ENCODE data around the gene KDELR1. TPM values are rescaled to one million over a fixed set of nuclear protein-coding genes. Genes with fewer than 3 reads are reported as not detected.

KDELR1 gene
- total RNA-seq, 1 experiment from 2014 or later = 200 TPM

- H3K9me3 ChIP-seq (ENCODE audit: low read depth, low read length, poor library complexity, severe bottlenecking) = no peaks in the 10 kb centered on the region
- H3K4me1 ChIP-seq (ENCODE audit: insufficient read depth, low read length, poor library complexity, severe bottlenecking) = peaks cover 10% of the 10 kb centered on the region
- POLR2A ChIA-PET (ENCODE audit: low non-redundant PET) = no interaction called here
- intact Hi-C loops (cut with micrococcal nuclease; ENCODE audit: unreplicated experiment) = no loop called here
- CTCF ChIA-PET = interaction anchor here (0.6 to 1.0 kb wide), 2 partner anchors 28 to 32 kb away, joined by 3 read pairs; partner anchors contain the start of gene KDELR1
- no peaks in the 10 kb centered on the region for H3K27me3 ChIP-seq (replicated peaks; ENCODE audit: insufficient read depth, low read depth, low read length, poor library complexity)
- TF ChIP-seq EZH2 (IDR thresholded peaks at IDR 0.05; ENCODE audit: borderline replicate concordance, low read depth, low read length, poor library complexity, severe bottlenecking) = no peak
- TF ChIP-seq, protein P1, sequence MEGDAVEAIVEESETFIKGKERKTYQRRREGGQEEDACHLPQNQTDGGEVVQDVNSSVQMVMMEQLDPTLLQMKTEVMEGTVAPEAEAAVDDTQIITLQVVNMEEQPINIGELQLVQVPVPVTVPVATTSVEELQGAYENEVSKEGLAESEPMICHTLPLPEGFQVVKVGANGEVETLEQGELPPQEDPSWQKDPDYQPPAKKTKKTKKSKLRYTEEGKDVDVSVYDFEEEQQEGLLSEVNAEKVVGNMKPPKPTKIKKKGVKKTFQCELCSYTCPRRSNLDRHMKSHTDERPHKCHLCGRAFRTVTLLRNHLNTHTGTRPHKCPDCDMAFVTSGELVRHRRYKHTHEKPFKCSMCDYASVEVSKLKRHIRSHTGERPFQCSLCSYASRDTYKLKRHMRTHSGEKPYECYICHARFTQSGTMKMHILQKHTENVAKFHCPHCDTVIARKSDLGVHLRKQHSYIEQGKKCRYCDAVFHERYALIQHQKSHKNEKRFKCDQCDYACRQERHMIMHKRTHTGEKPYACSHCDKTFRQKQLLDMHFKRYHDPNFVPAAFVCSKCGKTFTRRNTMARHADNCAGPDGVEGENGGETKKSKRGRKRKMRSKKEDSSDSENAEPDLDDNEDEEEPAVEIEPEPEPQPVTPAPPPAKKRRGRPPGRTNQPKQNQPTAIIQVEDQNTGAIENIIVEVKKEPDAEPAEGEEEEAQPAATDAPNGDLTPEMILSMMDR (conservative IDR thresholded peaks at IDR 0.05; ENCODE audit: low read depth, low read length) = no peak
- no peak overlapping the region for H3K4me3 ChIP-seq (ENCODE audit: low read depth, low read length, poor library complexity, severe bottlenecking)
- H3K27ac ChIP-seq (ENCODE audit: low read depth, low read length, poor library complexity, severe bottlenecking) = no peak overlapping the region
- no TSS peak for BruUV-seq (replicated peaks)
- no peaks in the 10 kb centered on the region for H3K36me3 ChIP-seq (ENCODE audit: insufficient read depth, low read length, poor library complexity, severe bottlenecking)
- DNase-seq (ENCODE audit: low spot score) = peak; percentile 71
These were observed 28.0 kb upstream of the KDELR1 start for GRCh38 chr19:48419158-48419920.

DNA sequence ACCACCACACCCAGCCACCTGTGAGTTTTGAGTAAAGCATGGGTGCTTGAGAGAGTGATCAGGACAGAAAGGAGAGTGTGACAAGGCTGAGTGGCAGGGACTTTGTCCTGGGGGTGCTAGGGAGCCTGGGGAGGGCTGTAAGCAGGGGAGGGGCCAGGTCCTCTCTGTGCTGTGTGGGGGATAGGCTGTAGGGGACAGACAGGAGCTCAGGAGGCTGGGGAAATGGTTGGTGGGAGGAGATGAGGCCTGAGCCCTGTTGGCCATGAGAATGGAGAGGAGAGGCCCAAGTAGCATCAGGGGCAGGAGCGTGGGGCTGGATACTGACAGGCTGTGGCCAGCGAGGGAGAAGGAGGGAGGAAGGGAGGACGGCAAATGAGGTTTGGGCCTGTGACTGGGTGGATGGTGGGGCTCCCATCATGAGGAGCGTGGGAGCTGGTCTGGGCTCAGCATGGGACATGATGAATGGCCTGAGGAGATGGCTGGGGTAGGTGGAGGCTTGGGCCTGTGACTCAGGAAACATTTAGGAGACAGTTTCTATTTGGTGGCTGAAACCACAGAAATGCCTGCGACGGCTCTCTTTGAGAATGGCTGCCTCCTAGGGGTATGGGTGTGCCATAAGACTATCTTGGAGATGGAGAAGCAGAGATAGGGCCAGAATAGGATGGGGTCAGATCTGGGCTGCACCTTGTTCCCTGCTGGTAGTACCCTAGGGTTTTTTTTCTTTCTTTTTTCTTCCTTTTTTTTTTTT lies 27.1 kb upstream of the KDELR1 start:
- no peaks in the 10 kb centered on the region for H3K36me3 ChIP-seq (ENCODE audit: insufficient read depth, low read length, poor library complexity, severe bottlenecking)

DNA sequence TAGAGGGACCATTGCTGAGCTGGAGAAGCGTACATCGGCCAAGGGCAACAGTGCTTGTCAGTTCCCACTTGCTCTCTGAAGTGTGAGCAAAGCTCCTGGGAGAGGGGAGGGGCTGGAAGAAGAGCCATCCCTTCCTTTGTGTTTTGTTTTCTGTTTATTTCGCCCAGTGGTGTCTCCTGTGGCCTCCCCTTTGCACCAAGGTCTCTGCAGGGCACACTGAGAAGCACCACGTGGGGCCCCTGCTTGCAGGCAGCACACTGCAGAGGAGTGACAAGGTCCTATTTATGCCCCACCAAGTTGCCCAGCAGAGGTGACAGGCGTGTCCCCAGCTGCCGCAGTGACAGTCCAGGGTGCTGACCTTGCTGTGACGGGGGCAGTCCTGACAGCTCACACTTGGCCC lies 26.1 kb upstream of the KDELR1 start:
- intact Hi-C loops (cut with micrococcal nuclease; ENCODE audit: unreplicated experiment) = no loop called here
- Histone ChIP-seq H3K4me1 (ENCODE audit: insufficient read depth, low read length, poor library complexity, severe bottlenecking) (peaks cover 15% of the 10 kb centered on the region), H3K27me3 (replicated peaks; ENCODE audit: insufficient read depth, low read depth, low read length, poor library complexity) (no peaks in the 10 kb centered on the region), H3K36me3 (ENCODE audit: insufficient read depth, low read length, poor library complexity, severe bottlenecking) (no peaks in the 10 kb centered on the region), H3K4me3 (ENCODE audit: low read depth, low read length, poor library complexity, severe bottlenecking) (no peak overlapping the region), H3K27ac (ENCODE audit: low read depth, low read length, poor library complexity, severe bottlenecking) (no peak overlapping the region), H3K9me3 (ENCODE audit: low read depth, low read length, poor library complexity, severe bottlenecking) (no peaks in the 10 kb centered on the region)
- ChIA-PET POLR2A (ENCODE audit: low non-redundant PET) (no interaction called here), CTCF (no interaction called here)
- no TSS peak for BruUV-seq (replicated peaks)
- no peak for DNase-seq (ENCODE audit: low spot score)
- TF ChIP-seq EZH2 (IDR thresholded peaks at IDR 0.05; ENCODE audit: borderline replicate concordance, low read depth, low read length, poor library complexity, severe bottlenecking) = no peak
- TF ChIP-seq, protein P1 (conservative IDR thresholded peaks at IDR 0.05; ENCODE audit: low read depth, low read length) = no peak

More for the DNA sequence above, 27.1 kb upstream of the KDELR1 start:
- no peak for DNase-seq (ENCODE audit: low spot score)
- POLR2A ChIA-PET (ENCODE audit: low non-redundant PET) = no interaction called here
- peaks cover 14% of the 10 kb centered on the region for H3K4me1 ChIP-seq (ENCODE audit: insufficient read depth, low read length, poor library complexity, severe bottlenecking)
- H3K9me3 ChIP-seq (ENCODE audit: low read depth, low read length, poor library complexity, severe bottlenecking) = no peaks in the 10 kb centered on the region
- TF ChIP-seq EZH2 (IDR thresholded peaks at IDR 0.05; ENCODE audit: borderline replicate concordance, low read depth, low read length, poor library complexity, severe bottlenecking) = no peak
- TF ChIP-seq, protein P1 (conservative IDR thresholded peaks at IDR 0.05; ENCODE audit: low read depth, low read length) = no peak; the same call in 1 of the 2 replicates
- intact Hi-C loops (cut with micrococcal nuclease; ENCODE audit: unreplicated experiment) = no loop called here
- H3K27me3 ChIP-seq (replicated peaks; ENCODE audit: insufficient read depth, low read depth, low read length, poor library complexity) = no peaks in the 10 kb centered on the region
- no peak overlapping the region for H3K27ac ChIP-seq (ENCODE audit: low read depth, low read length, poor library complexity, severe bottlenecking)
- no peak overlapping the region for H3K4me3 ChIP-seq (ENCODE audit: low read depth, low read length, poor library complexity, severe bottlenecking)
- no TSS peak for BruUV-seq (replicated peaks)
- CTCF ChIA-PET = no interaction called here
